NCI-H2081 treated with DMSO at 0.1 percent for 48 hours (cell line): ENCODE data around the gene CIITA.
"Not testable (repeated sequence)": the region's sequence is repeated elsewhere in the genome, so short reads cannot be mapped to it uniquely, and the experiment has no call there.

Experiments
- DNase-seq: peaks from one replicate; lab custom pipeline; 2025; lab: John Stamatoyannopoulos, UW

The CIITA gene

GRCh38 chr16:10950393-10950792, 73.4 kb downstream of the CIITA start:
- DNase-seq = no peak

GRCh38 chr16:10951026-10951425, 74.0 kb downstream of the CIITA start:
- DNase-seq = no peak

GRCh38 chr16:10954903-10955302, 77.9 kb downstream of the CIITA start:
- DNase-seq = no peak

- no peak for DNase-seq
These were observed 80.9 kb downstream of the CIITA start for GRCh38 chr16:10957771-10958482.

- DNase-seq = no peak
These were observed 82.2 kb downstream of the CIITA start for GRCh38 chr16:10959161-10959560.

GRCh38 chr16:10961231-10961630, 84.2 kb downstream of the CIITA start:
- DNase-seq = no peak

GRCh38 chr16:10964039-10964890, 87.3 kb downstream of the CIITA start:
- DNase-seq = peak; percentile 36

- no peak for DNase-seq
These were observed 87.9 kb downstream of the CIITA start for GRCh38 chr16:10964891-10965326.

GRCh38 chr16:10965440-10966061, 88.5 kb downstream of the CIITA start:
- no peak for DNase-seq

- no peak for DNase-seq
These were observed 89.1 kb downstream of the CIITA start for GRCh38 chr16:10966129-10966528.

GRCh38 chr16:10966559-10966958, 89.6 kb downstream of the CIITA start:
- DNase-seq = not testable (repeated sequence)

- DNase-seq = no peak
These were observed 91.0 kb downstream of the CIITA start for GRCh38 chr16:10967986-10968385.

- DNase-seq = no peak
These were observed 91.5 kb downstream of the CIITA start for GRCh38 chr16:10968498-10968897.

- DNase-seq = no peak
These were observed 92.6 kb downstream of the CIITA start for GRCh38 chr16:10969615-10970014.

GRCh38 chr16:10970065-10970464, 93.1 kb downstream of the CIITA start:
- no peak for DNase-seq

- peak; percentile 32 for DNase-seq
These were observed 94.6 kb downstream of the CIITA start for GRCh38 chr16:10971560-10971961.

GRCh38 chr16:10972108-10972818, 95.3 kb downstream of the CIITA start:
- DNase-seq = no peak

- DNase-seq = no peak
These were observed 95.9 kb downstream of the CIITA start for GRCh38 chr16:10972819-10973464.

- no peak for DNase-seq
These were observed 99.6 kb downstream of the CIITA start for GRCh38 chr16:10976634-10977033.

GRCh38 chr16:10978124-10978523, 101.1 kb downstream of the CIITA start:
- DNase-seq = no peak

- DNase-seq = no peak
These were observed 102.0 kb downstream of the CIITA start for GRCh38 chr16:10978871-10979446.
